GM21390 (cell line): Measurements from ENCODE around the gene ZNF575.
"Not testable (repeated sequence)": the region's sequence is repeated elsewhere in the genome, so short reads cannot be mapped to it uniquely, and the experiment has no call there.

Experiments used
- ATAC-seq: cut with Tn5 transposase; IDR thresholded peaks from one replicate; pipeline ENCODE4 v1.9.1; 2021; ENCODE audit not compliant: unreplicated experiment

ZNF575 gene

GRCh38 chr19:43507880-43508279 lies 25.1 kb upstream of the ZNF575 start:
- no peak for ATAC-seq

DNA sequence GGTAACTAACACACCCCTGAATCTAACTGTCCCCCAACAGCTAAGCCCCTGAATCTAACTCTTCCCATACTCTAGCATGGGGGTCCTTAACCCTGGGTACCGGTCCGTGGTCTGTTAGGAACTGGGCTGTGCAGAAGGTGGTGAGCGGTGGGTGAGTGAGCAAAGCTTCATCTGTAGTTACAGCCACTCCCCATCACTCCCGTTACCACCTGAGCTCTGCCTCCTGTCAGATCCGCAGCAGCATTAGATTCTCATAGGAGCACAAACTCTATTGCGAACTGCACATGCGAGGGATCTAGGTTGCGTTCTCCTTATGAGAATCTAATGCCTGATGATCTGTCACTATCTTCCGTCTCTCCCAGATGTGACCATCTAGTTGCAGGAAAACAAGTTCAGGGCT lies 22.3 kb upstream of the ZNF575 start:
- ATAC-seq: no peak

DNA sequence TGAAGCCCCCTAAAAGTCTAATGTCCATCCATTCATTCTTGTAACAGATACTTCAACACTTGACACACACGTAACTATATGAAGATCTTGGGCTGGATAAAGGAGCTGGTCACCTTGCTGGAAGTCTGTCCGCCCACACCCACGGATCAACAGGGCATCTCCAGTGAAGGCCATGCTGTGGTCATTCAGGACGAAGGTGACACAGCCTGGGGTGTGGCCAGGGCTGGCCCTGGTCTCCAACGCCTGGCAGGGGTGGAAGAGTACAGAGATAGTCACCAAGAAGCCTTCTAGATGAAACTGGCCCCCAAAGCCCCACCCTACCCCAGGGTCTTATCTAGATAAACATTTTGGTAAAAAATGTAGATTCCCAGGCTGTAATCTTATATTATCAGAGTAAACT lies 21.7 kb upstream of the ZNF575 start:
- ATAC-seq: no peak

- not testable (repeated sequence) for ATAC-seq
These were observed 20.6 kb upstream of the ZNF575 start for GRCh38 chr19:43512399-43512798.

DNA sequence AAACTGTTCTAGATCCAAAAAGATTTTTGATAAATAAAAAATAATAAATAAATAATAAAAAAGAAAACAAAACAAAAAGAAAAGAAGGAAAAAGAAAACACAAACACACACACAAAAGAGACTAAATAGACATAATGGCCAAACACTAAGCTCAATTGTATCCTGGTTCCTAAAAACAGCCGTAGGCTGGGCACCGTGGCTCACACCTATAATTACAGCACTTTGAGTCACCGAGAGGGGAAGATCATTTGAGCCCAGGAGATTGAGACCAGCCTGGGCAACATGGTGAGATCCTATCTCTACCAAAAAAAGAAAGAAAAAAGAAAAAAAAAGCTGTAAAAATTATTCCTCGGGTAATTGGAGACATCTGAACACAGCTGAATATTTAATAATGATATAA lies 14.9 kb upstream of the ZNF575 start:
- no peak for ATAC-seq

DNA sequence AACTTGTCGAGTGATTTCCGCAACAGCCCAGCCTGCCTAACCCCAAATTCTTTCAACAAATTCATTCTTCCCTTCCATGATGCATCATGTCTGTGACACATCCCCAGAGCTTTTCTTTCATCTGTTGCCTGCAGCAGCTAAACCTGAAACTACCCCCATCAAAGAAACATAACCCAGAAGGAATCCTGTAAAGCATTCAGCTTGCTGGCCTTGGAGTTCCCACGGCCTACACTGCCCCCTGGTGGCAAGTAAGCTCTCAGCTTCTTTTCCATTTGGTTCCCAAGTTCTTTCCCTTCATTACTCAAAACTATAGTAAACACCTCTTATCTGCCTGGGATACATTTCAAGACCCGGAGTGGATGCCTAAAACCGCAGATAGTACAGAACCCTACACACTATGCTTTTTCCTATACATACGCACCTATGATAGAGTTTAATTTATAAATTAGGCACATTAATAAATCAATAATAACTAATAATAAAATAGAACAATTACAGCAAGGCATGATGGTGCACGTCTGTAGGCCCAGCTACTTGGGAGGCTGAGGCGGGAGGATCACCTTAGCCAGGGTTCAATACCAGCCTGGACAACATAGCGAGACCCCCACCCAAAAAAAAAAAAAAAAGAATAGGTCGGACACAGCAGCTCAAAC lies 13.4 kb upstream of the ZNF575 start:
- no peak for ATAC-seq

- ATAC-seq: no peak
These were observed 10.1 kb upstream of the ZNF575 start for GRCh38 chr19:43522929-43523328.

GRCh38 chr19:43523696-43524095 lies 9.3 kb upstream of the ZNF575 start:
- ATAC-seq: not testable (repeated sequence)

- no peak for ATAC-seq
These were observed 7.8 kb upstream of the ZNF575 start for GRCh38 chr19:43524922-43525835.

- no peak for ATAC-seq
These were observed 6.9 kb upstream of the ZNF575 start for GRCh38 chr19:43525836-43526771.

DNA sequence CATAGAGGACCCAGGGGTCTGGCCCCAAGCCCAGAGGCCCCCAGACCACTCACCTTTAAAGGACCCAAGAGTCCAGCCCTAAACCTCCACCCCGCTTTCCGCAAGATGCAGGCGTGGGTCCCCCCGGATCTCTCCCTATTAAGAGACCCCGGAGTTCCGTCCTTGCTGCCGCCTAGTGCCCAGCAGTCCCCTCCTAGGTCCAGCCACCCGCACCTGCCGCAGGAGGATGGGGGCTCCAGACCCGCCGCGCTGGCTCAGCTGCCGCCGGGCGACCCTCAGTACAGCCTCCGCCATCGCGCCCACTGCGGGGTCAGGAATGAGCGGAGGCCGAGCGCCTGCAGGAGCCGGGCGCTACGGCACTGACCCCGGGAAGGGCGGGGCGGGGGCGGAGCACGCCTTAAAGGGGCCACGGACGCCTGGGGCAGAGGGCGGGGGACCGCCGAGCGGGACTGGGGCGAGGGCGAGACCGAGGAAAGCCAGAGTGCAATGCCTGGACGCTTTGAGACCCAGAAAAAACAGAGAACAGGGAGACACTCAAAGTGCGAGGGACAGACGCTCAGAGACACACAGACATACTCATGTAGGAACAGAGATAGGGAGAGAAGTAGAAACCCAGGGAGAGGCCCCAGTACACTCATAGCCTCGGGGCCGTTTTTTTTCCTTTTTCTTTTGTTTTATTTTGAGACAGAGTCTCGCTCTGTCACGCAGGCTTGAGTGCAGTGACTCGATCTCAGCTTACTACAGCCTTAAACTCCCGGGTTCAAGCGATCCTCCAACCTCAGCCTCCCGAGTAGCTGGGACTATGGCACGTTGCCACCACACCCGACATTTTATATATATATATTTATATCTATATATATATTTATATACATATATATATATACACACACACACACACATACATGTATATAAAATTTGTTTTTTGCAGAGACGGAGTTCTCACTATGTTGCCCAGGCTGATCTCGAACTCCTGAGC lies 5.8 kb upstream of the ZNF575 start, which contains the start of gene ETHE1:
Gene ETHE1 (minus strand): TSS at position 318 of the 976 bp plus-strand sequence. CDS start 24 bp downstream, at position 294.
- ATAC-seq: peak; percentile 74

DNA sequence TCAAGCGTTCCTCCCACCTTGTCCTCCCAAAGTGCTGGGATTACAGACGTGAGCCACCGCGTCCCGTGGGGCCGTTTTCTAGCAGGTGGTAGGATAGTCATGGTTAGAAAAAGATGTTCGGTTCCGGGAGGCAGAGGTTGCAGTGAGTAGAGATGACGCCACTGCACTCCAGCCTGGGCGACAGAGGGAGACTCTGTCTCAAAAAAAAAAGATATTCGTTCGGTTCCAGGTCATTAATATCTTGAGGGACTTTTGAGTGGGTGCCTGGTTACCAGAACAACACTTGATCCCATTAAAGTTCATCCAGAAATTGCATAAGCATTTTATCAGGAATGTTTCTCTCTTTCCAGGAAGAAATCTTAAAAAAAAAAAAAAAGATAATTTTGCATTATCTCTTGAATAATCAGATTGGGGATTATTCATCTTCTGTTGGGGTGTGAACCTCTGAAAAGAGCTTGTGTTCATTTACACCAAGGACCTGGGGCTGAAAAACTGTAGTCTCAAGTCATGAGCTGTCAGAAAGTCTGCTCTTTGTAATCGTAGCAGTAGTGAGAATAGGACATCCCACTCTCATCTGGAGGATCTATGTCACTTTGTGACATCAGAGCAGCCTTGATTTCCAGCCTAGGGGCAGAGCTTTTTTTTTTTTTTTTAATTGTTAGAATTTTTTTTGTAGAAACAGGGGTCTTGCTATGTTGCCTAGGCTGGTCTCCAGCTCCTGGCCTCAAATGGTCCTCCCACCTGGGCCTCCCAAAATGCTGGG lies 4.9 kb upstream of the ZNF575 start:
- ATAC-seq: no peak

DNA sequence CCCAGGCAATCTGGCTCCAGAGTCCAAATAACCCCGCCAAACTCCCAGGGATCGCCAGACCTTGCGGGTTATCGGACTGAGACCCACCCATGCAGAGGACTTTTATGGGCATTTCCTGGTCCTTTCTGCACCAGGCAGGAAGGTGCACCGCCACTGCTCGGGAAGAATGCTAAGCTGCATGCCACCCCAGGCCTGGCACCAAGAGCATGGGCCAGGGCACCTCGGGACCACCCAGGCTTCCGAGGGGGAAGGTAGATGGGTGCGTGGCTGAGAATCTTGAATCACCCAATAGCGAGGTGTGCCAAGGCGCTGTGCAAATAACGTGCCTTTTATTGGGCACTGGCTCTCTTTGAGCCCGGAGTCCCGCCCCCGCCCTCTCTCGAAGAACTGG lies 422 bp upstream of the ZNF575 start:
- ATAC-seq: no peak

GRCh38 chr19:43533546-43534304 lies 737 bp downstream of the ZNF575 start:
- ATAC-seq: peak; percentile 69

DNA sequence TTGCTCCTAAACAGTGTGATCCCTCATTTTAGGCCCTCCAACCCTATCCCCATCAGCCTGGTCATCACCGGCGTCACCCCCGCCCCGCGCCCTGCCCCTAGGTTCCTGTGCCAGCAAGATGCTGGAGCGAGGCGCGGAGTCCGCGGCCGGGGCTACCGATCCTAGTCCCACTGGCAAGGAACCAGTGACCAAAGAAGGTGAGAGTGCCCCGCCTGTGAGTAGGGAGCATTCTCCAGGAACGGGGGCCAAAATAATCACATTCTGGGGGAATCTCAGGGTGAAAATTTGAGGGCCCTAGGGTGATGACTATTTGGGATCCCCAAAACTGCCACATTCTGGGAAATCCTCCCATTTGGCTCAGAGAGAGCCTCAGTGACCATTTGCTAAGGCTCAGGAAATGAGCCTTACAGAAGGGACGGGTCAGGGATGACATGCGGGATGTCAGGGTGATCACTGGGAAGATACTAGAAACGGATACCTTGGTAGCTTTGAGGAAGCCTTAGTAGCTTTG lies 1.4 kb downstream of the ZNF575 start:
- ATAC-seq: no peak

DNA sequence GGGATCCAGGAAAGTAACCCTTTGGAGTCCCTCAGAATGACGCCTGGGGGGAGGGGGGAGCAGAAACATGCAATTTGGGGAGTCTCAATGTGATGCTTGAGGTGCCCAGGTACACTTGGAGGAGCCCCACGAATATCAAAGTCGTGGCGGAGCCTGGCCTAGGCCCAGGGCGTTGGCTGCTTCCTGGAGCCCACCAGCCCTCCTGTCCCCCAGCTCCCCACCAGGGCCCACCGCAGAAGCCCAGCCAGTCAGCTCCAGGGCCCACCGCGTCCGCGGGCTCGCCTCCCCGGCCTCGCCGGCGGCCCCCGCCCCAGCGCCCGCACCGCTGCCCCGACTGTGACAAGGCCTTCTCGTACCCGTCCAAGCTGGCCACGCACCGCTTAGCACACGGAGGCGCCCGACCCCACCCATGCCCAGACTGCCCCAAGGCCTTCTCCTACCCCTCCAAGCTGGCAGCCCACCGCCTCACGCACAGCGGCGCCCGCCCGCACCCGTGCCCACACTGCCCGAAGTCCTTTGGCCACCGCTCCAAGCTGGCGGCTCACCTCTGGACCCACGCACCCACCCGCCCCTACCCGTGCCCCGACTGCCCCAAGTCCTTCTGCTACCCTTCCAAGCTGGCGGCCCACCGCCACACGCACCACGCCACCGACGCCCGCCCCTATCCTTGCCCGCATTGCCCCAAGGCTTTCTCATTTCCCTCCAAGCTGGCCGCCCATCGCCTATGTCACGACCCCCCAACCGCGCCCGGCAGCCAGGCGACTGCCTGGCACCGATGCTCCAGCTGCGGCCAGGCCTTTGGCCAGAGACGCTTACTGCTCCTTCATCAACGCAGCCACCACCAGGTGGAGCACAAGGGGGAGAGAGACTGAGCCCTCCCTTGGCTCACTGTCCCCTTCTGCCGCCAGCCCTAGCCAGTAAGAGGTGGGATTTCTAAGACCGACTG lies 2.1 kb downstream of the ZNF575 start:
- no peak for ATAC-seq

DNA sequence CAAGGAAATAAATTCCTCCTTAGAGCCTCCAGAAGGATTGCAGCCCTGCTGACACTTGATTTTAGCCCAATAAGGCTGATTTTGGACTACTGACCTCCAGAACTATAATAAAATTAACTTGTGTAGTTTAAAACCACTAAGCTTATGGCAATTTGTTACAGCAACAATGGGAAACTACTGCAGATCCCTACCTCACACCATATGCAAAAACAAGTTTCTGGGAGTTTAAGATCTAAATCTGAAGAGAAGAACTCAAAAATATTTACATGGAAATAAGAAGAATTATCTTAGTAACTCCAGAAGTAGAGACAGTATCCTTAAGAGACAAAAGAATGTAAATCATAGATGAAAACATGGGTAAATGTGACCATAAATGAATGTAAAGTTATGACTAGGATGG lies 5.9 kb downstream of the ZNF575 start:
- no peak for ATAC-seq
